ENCODE results near the gene IL1R2. TPM values are rescaled to one million over a fixed set of nuclear protein-coding genes. Genes with fewer than 3 reads are reported as not detected.

IL1R2 gene
- total RNA-seq, 1 experiment from 2014 or later = not detected

DNA sequence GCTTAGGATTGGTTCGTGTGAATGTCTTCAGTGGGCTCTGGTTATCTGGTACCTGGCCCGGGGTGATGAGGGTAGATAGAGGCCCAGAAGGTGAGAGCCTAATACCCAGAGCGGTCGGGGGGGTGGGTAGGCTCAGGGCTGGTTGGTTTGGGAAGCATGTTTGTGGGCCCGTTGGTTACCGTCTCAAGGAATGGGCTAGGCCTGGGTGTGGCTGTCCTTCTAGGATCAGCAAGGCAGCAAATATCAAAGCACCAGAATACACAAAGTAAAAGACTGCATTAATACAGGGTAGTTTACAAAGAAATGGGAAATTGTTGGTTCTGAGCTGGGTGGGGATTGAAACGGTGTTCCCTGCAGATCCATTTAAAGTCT is 6.0 kb upstream of the IL1R2 start:
- DNase-seq (ENCODE audit: low spot score) = no peak
- TF ChIP-seq, protein P1, sequence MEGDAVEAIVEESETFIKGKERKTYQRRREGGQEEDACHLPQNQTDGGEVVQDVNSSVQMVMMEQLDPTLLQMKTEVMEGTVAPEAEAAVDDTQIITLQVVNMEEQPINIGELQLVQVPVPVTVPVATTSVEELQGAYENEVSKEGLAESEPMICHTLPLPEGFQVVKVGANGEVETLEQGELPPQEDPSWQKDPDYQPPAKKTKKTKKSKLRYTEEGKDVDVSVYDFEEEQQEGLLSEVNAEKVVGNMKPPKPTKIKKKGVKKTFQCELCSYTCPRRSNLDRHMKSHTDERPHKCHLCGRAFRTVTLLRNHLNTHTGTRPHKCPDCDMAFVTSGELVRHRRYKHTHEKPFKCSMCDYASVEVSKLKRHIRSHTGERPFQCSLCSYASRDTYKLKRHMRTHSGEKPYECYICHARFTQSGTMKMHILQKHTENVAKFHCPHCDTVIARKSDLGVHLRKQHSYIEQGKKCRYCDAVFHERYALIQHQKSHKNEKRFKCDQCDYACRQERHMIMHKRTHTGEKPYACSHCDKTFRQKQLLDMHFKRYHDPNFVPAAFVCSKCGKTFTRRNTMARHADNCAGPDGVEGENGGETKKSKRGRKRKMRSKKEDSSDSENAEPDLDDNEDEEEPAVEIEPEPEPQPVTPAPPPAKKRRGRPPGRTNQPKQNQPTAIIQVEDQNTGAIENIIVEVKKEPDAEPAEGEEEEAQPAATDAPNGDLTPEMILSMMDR (conservative IDR thresholded peaks at IDR 0.05; ENCODE audit: low read depth, low read length) = no peak
- no peak for TF ChIP-seq EZH2 (IDR thresholded peaks at IDR 0.05; ENCODE audit: borderline replicate concordance, low read depth, low read length, poor library complexity, severe bottlenecking)
- H3K27ac ChIP-seq (ENCODE audit: low read depth, low read length, poor library complexity, severe bottlenecking) = no peak overlapping the region
- no peaks in the 10 kb centered on the region for H3K36me3 ChIP-seq (ENCODE audit: insufficient read depth, low read length, poor library complexity, severe bottlenecking)
- peaks cover 9% of the 10 kb centered on the region for H3K27me3 ChIP-seq (replicated peaks; ENCODE audit: insufficient read depth, low read depth, low read length, poor library complexity)
- intact Hi-C loops (cut with micrococcal nuclease; ENCODE audit: unreplicated experiment) = no loop called here
- BruUV-seq (replicated peaks) = no TSS peak
- H3K9me3 ChIP-seq (ENCODE audit: low read depth, low read length, poor library complexity, severe bottlenecking) = no peaks in the 10 kb centered on the region
- POLR2A ChIA-PET (ENCODE audit: low non-redundant PET) = no interaction called here
- CTCF ChIA-PET = no interaction called here
- H3K4me3 ChIP-seq (ENCODE audit: low read depth, low read length, poor library complexity, severe bottlenecking) = no peak overlapping the region
- peaks cover 3% of the 10 kb centered on the region for H3K4me1 ChIP-seq (ENCODE audit: insufficient read depth, low read length, poor library complexity, severe bottlenecking)

DNA sequence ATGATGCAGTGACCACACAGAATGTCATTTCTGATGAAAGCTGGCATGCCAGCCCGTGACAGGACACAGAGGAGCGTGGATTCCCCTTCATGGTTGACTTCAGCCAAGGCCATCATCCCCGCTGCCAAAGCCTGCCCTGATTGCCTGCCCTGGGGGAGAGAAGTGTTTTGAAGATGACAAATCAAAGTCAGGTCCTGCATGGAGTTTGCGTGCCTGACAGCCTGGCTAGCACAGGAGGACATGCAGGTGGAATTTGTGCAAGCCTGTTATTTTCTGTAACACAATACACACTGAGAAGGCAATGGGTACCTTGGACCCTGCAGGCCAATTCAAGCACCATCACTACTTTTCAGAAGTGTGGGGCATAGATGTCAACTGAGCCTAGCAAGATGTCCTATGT is 5.4 kb upstream of the IL1R2 start:
- TF ChIP-seq, protein P1 (conservative IDR thresholded peaks at IDR 0.05; ENCODE audit: low read depth, low read length) = no peak
- Histone ChIP-seq H3K9me3 (ENCODE audit: low read depth, low read length, poor library complexity, severe bottlenecking) (no peaks in the 10 kb centered on the region), H3K36me3 (ENCODE audit: insufficient read depth, low read length, poor library complexity, severe bottlenecking) (no peaks in the 10 kb centered on the region), H3K27me3 (replicated peaks; ENCODE audit: insufficient read depth, low read depth, low read length, poor library complexity) (peaks cover 15% of the 10 kb centered on the region), H3K4me1 (ENCODE audit: insufficient read depth, low read length, poor library complexity, severe bottlenecking) (peaks cover 3% of the 10 kb centered on the region), H3K27ac (ENCODE audit: low read depth, low read length, poor library complexity, severe bottlenecking) (no peak overlapping the region), H3K4me3 (ENCODE audit: low read depth, low read length, poor library complexity, severe bottlenecking) (no peak overlapping the region)
- ChIA-PET CTCF (no interaction called here), POLR2A (ENCODE audit: low non-redundant PET) (no interaction called here)
- no TSS peak for BruUV-seq (replicated peaks)
- intact Hi-C loops (cut with micrococcal nuclease; ENCODE audit: unreplicated experiment) = no loop called here
- DNase-seq (ENCODE audit: low spot score) = no peak

DNA sequence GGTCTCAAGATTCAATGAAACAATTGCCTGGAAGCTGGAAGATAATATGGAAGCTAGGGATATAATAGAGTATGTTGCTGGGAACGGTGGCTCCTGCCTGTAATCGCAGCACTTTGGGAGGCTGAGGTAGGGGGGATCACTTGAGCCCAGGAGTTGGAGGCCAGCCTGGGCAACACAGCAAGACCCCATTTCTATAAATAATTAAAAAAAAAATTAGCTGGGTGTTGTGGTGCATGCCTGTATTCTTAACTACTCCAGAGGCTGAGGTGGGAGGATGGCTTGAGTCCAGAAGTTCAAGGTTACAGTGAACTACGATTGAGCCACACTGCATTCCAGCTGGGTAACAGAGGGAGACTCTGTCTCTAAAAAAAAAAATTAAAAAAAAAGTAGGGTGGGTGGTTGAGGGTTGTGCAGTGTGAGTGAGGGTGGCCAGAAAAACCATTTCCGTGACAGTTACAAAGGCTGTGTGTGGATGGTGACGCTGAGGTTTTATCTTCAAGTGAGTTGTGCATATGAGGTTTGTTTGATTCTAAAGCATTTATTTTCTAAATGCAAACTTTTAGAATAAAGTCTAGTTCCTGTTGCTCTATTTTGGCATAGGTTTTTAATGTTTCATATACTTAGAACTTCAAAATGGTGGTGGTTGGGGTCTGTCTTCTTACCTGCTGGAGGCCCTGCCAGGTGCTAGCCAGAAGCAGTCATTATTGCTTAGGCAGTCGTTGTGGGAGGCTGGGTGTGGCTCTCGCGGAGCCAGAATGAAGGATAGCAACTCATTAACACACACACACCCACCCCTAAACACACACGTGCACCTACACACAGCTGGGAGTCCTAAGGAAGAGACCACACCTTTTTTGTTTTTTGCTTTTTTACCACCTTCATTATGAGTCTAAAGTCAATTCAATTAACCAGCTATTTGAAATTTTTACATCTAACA is 4.7 kb upstream of the IL1R2 start:
- BruUV-seq (replicated peaks) = no TSS peak
- no peak for DNase-seq (ENCODE audit: low spot score)
- TF ChIP-seq, protein P1 (conservative IDR thresholded peaks at IDR 0.05; ENCODE audit: low read depth, low read length) = no peak
- no peak for TF ChIP-seq EZH2 (IDR thresholded peaks at IDR 0.05; ENCODE audit: borderline replicate concordance, low read depth, low read length, poor library complexity, severe bottlenecking)
- no peak overlapping the region for H3K27ac ChIP-seq (ENCODE audit: low read depth, low read length, poor library complexity, severe bottlenecking)
- intact Hi-C loops (cut with micrococcal nuclease; ENCODE audit: unreplicated experiment) = no loop called here
- ChIA-PET CTCF (no interaction called here), POLR2A (ENCODE audit: low non-redundant PET) (no interaction called here)
- H3K9me3 ChIP-seq (ENCODE audit: low read depth, low read length, poor library complexity, severe bottlenecking) = no peaks in the 10 kb centered on the region
- no peak overlapping the region for H3K4me3 ChIP-seq (ENCODE audit: low read depth, low read length, poor library complexity, severe bottlenecking)
- H3K27me3 ChIP-seq (replicated peaks; ENCODE audit: insufficient read depth, low read depth, low read length, poor library complexity) = peaks cover 20% of the 10 kb centered on the region
- H3K36me3 ChIP-seq (ENCODE audit: insufficient read depth, low read length, poor library complexity, severe bottlenecking) = no peaks in the 10 kb centered on the region
- H3K4me1 ChIP-seq (ENCODE audit: insufficient read depth, low read length, poor library complexity, severe bottlenecking) = peaks cover 3% of the 10 kb centered on the region

Measured in A673 (cell line).